Calu3 (cell line): Measurements from ENCODE around the gene DOCK10. TPM values are rescaled to one million over a fixed set of nuclear protein-coding genes. Genes with fewer than 3 reads are reported as not detected.

Source experiments
- BruUV-seq: library from RNA; stranded (reverse); fragments of 400-500 nt; replicated peaks from 2 replicates; lab custom pipeline; 2021; lab: Mats Ljungman, UMichigan
- CTCF ChIA-PET: fragments of 300-600 bp; sonication (Branson Sonifier 250); formaldehyde crosslinking; loops from one replicate; lab custom pipeline; 2022; ENCODE audit warnings: antibody characterized with exemption; lab: Charles Lee
- DNase-seq: peaks from one replicate; pipeline ENCODE4 v3.0.0; 2022
- H3K27ac Mint-ChIP-seq: one replicate; pipeline ENCODE4 v1.8.0; 2022; ENCODE audit warnings: mixed read lengths; ENCODE audit not compliant: unreplicated experiment
- H3K27me3 Mint-ChIP-seq: one replicate; pipeline ENCODE4 v1.8.0; 2022; ENCODE audit warnings: mixed read lengths; ENCODE audit not compliant: unreplicated experiment
- H3K36me3 Mint-ChIP-seq: one replicate; pipeline ENCODE4 v1.8.0; 2022; ENCODE audit warnings: mild to moderate bottlenecking, moderate library complexity, mixed read lengths; ENCODE audit not compliant: insufficient read depth, unreplicated experiment
- H3K4me1 Mint-ChIP-seq: one replicate; pipeline ENCODE4 v1.8.0; 2022; ENCODE audit warnings: mild to moderate bottlenecking, low read depth, mixed read lengths; ENCODE audit not compliant: unreplicated experiment
- H3K4me3 Mint-ChIP-seq: one replicate; pipeline ENCODE4 v1.8.0; 2022; ENCODE audit warnings: mild to moderate bottlenecking, low read depth, moderate library complexity, mixed read lengths; ENCODE audit not compliant: unreplicated experiment
- H3K9me3 Mint-ChIP-seq: one replicate; pipeline ENCODE4 v1.8.0; 2022; ENCODE audit warnings: low read depth, mixed read lengths; ENCODE audit not compliant: unreplicated experiment
- CTCF ChIP-seq: fragments of 200-600 bp; IDR thresholded peaks from one replicate; pipeline ENCODE4 v1.8.0; 2022; ENCODE audit warnings: antibody characterized with exemption; ENCODE audit not compliant: unreplicated experiment
- intact Hi-C: fragments of 100-400 bp; cut with micrococcal nuclease; formaldehyde crosslinking; loops from one replicate; pipeline ENCODE4 v1.10.0; 2022; ENCODE audit not compliant: unreplicated experiment
- total RNA-seq: library from RNA; stranded (reverse); gene quantifications from 2 replicates; pipeline ENCODE4 v1.2.3, GENCODE V29; 2022

The DOCK10 gene
- total RNA-seq, 1 experiment from 2014 or later = 11.9 TPM

- DNase-seq = no peak
- no peaks in the 10 kb centered on the region for H3K36me3 Mint-ChIP-seq
- BruUV-seq = no TSS peak
- CTCF ChIA-PET = interaction anchor here (1.4 kb wide), 1 partner anchor 12 kb away, joined by 3 read pairs; no protein-coding TSS in a partner anchor
- H3K4me3 Mint-ChIP-seq = no peak overlapping the region
- TF ChIP-seq CTCF = no peak
- intact Hi-C loops = no loop called here
- H3K4me1 Mint-ChIP-seq = no peaks in the 10 kb centered on the region
- H3K27me3 Mint-ChIP-seq = no peaks in the 10 kb centered on the region
- H3K9me3 Mint-ChIP-seq = no peaks in the 10 kb centered on the region
- no peak overlapping the region for H3K27ac Mint-ChIP-seq
Measured at GRCh38 chr2:224987733-224988132, 54.5 kb downstream of the DOCK10 start.

- Mint-ChIP-seq H3K4me3 (no peak overlapping the region), H3K27me3 (no peaks in the 10 kb centered on the region), H3K36me3 (no peaks in the 10 kb centered on the region), H3K27ac (no peak overlapping the region), H3K4me1 (no peaks in the 10 kb centered on the region), H3K9me3 (no peaks in the 10 kb centered on the region)
- CTCF ChIA-PET = no interaction called here
- no peak for TF ChIP-seq CTCF
- no peak for DNase-seq
- intact Hi-C loops = no loop called here
- BruUV-seq = no TSS peak
Measured at GRCh38 chr2:224986477-224986876, 55.8 kb downstream of the DOCK10 start.

GRCh38 chr2:224984637-224985036 lies 57.6 kb downstream of the DOCK10 start:
- no peak overlapping the region for H3K4me3 Mint-ChIP-seq
- H3K27ac Mint-ChIP-seq = no peak overlapping the region
- BruUV-seq = no TSS peak
- DNase-seq = no peak
- CTCF ChIA-PET = interaction anchor here (0.7 kb wide), 1 partner anchor 67 kb away, joined by 4 read pairs; no protein-coding TSS in a partner anchor
- no peaks in the 10 kb centered on the region for H3K36me3 Mint-ChIP-seq
- intact Hi-C loops = no loop called here
- TF ChIP-seq CTCF = no peak
- H3K27me3 Mint-ChIP-seq = no peaks in the 10 kb centered on the region
- no peaks in the 10 kb centered on the region for H3K4me1 Mint-ChIP-seq
- no peaks in the 10 kb centered on the region for H3K9me3 Mint-ChIP-seq

GRCh38 chr2:224983712-224984554 lies 58.3 kb downstream of the DOCK10 start:
- Mint-ChIP-seq H3K27me3 (no peaks in the 10 kb centered on the region), H3K27ac (no peak overlapping the region), H3K9me3 (no peaks in the 10 kb centered on the region), H3K4me3 (no peak overlapping the region), H3K4me1 (no peaks in the 10 kb centered on the region), H3K36me3 (no peaks in the 10 kb centered on the region)
- DNase-seq = no peak
- CTCF ChIA-PET = interaction anchor here (0.7 kb wide), 1 partner anchor 66 kb away, joined by 4 read pairs; no protein-coding TSS in a partner anchor
- TF ChIP-seq CTCF = no peak
- intact Hi-C loops = no loop called here
- BruUV-seq = no TSS peak
